DMS 273 (cell line): ENCODE measurements around the gene FSTL5.
"Not testable (repeated sequence)": the region's sequence is repeated elsewhere in the genome, so short reads cannot be mapped to it uniquely, and the experiment has no call there.

Source experiments
- DNase-seq: peaks from one replicate; lab custom pipeline; 2025; ENCODE audit not compliant: unreplicated experiment; lab: John Stamatoyannopoulos, UW

FSTL5 gene

DNA sequence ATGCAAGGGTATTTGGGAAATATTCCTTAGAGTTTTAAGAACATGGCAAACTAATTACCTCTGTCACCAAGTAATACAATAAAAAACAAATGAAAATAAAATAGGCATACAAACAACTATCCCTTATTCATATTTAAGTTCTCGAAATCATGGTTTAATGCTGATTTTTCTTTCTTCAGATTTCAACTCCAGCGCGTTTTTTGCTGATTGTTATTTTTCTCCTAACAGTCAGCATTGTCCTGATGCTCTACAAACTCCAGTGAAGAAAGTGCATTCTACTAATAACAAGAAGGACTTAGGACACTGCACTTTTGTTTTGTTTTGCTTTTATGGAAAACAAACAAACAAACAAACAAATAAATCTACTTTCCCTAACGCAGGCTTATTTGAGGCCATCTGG, 282.4 kb downstream of the FSTL5 start:
- DNase-seq: no peak

- DNase-seq: peak; percentile 57
Observed at GRCh38 chr4:161869511-161869910, 294.3 kb downstream of the FSTL5 start.

- no peak for DNase-seq
Observed at GRCh38 chr4:161856711-161857326, 307.0 kb downstream of the FSTL5 start.

DNA sequence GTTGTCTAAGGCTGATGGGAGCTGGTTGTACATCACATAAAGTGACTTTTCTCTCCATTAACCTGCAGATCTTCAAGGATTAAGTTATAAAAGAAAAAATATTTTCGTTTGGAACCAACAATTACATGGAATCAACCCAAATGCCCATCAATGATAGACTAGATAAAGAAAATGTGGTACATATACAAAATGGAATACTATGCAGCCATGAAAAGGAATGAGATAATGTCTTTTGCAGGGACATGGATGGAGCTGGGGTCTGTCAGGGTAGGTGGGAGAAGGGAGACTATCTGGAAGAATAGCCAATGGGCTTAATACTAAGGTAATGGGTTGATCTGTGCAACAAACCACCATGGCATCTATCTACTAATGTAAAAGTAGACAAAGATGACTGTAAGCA, 313.2 kb downstream of the FSTL5 start:
- no peak for DNase-seq

GRCh38 chr4:161841759-161842158, 322.0 kb downstream of the FSTL5 start:
- DNase-seq: peak; percentile 62

DNA sequence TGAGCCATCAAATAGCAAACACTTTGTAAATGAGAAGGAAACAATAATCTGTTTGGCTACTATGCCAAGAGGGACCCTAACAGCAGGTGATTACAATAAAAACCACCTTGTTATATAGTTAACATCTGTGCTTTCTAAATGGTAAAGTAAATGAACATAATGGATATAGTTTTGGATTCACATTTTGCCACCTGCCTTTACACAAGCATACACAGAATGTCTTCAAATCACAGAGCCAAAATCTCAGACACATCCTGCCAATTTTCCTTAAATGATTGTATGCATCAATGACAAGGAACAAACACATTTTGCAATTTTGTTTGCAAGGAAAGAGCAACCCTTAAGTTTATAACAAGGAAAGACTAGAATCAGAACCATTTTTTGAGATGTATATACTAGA, 334.2 kb downstream of the FSTL5 start:
- peak; percentile 33 for DNase-seq

DNA sequence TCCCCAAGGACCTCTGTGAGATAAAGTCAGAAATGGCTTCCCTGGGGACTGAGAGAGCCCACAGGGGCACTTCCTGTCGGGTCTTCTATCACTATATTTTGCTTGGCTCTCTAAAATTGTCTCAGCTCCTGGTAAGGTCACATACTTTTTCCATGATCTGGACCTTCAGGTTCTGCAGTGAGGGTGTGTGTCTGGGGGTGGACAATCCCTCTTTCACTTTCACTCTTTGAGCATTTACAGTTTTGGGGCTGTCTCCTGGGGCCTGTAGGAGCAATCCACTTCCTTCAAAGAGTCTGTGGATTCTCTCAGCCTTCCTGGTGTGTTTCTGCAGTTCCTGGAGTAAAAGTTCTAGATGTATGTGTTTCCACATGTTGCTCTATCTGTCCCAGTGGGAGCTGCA, 335.7 kb downstream of the FSTL5 start:
- no peak for DNase-seq

- no peak for DNase-seq
Observed at GRCh38 chr4:161827013-161827412, 336.8 kb downstream of the FSTL5 start.

DNA sequence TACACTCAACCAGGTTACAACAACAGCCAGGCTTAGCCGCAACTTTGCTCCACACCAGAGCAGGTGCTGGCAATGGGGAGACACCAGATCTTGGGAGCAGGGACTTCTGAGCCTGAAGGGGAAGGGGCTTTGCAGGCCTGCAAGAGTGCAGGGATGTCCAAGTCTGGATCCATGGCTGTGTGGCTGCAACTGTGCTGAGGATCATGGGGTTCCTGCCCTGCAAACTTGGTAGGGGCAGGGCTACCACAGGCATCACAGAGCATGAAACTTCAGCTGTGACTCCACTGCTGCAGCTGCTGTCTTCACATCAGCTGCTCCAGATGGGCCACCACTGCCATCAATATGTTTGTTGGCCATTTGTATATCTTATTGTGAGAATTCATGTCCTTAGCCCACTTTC, 340.4 kb downstream of the FSTL5 start:
- DNase-seq: peak; percentile 0

DNA sequence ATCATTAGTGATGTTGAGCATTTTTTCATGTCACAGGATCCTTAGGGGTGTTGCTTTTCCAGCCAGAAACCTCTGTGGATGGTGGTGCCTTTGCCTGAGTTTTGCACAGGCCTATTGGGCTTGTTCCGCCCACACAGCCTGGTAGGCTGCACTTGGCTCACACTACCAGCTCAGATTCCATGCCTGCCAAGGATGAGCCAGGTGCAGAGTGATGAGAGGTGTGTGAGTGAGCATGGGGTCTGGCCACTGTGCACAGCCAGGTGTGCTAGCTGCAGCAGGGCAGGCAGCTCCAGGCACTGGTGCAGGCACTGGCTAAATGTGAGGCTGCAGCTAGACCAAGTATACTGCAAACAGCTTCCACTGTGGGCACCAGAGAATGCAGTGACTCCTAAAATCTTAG, 341.6 kb downstream of the FSTL5 start:
- no peak for DNase-seq

- DNase-seq: no peak
Observed at GRCh38 chr4:161817914-161818313, 345.9 kb downstream of the FSTL5 start.

DNA sequence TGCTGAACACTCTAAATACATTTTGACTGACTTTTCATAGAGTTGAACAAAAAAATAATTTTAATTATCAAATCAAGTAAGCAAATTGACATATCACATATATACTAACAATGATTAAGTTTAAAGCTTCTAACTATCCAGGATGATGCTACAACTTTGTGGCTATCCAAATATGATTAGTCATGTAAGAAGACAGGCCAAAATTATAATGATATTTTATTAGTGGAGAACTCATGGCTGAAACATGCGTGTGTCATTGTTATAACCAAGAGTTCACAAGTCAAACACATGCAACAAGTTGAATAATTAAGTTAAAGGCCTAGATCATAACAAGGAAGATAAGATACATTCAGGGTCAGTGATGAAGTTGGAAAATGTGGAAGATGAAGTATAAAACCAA, 346.8 kb downstream of the FSTL5 start:
- DNase-seq: no peak

- no peak for DNase-seq
Observed at GRCh38 chr4:161815841-161816240, 348.0 kb downstream of the FSTL5 start.

GRCh38 chr4:161813889-161814288, 349.9 kb downstream of the FSTL5 start:
- no peak for DNase-seq

- DNase-seq: no peak
Observed at GRCh38 chr4:161813389-161813788, 350.4 kb downstream of the FSTL5 start.

- DNase-seq: no peak
Observed at GRCh38 chr4:161803171-161803570, 360.6 kb downstream of the FSTL5 start.

GRCh38 chr4:161799710-161800109, 364.1 kb downstream of the FSTL5 start:
- peak; percentile 18 for DNase-seq

DNA sequence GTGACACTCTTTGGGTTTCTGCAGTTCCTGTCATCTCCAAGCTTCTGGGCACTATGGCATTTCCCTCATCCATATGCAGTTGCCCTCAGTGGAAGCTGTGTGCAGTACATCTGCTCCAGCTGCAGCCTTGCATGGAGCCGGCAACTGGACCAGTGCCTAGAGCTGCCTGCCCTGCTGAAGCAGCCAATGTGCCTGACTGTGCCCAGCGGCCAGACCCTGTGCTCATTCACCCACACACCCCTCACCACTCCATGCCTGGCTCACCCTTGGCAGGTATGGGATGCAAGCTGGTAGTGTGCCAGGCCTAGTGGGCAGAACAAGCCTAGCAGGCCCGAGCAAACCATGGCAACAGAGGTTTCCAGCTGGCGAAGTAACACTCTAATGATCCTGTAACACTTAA, 370.8 kb downstream of the FSTL5 start:
- peak; percentile 6 for DNase-seq

- no peak for DNase-seq
Observed at GRCh38 chr4:161791796-161792556, 371.8 kb downstream of the FSTL5 start.

DNA sequence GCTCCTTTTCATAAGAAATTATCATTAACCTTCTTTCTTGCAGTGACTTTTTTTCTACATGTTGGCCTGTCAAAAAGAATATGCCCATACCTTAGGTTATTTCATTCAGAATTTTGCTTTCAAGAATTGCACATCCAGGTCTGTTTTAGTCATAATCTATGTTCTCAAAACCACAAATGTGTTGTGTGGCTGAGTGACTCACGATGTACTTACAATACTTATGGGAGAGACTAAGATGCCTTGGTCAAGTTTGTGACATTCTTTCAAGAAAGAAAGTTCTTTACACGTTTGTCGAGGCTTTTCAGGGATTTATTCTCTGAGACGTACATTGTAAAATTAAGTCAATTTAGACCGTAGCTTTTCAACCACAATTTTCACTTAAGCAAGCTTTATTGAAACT, 396.7 kb downstream of the FSTL5 start:
- no peak for DNase-seq

GRCh38 chr4:161762796-161763195, 401.0 kb downstream of the FSTL5 start:
- DNase-seq: no peak

DNA sequence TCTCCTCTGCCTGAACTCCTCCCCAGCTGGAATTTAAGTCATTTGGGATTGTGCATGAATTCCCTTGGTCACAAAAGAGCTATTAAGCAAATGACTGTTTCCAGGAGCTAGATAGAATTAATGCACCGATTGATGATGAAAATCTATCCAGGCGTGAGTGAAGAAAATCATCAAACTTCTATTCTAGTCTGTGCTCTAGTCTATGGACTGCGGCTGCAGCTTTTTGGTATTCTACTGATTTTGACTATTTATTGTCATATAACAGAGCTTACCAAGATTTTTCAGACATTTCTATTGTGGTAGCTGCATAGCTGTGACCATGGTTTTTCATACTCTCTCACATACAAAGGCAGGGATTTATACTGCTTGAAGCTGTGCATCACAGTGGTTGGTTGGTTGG, 403.8 kb downstream of the FSTL5 start:
- no peak for DNase-seq

DNA sequence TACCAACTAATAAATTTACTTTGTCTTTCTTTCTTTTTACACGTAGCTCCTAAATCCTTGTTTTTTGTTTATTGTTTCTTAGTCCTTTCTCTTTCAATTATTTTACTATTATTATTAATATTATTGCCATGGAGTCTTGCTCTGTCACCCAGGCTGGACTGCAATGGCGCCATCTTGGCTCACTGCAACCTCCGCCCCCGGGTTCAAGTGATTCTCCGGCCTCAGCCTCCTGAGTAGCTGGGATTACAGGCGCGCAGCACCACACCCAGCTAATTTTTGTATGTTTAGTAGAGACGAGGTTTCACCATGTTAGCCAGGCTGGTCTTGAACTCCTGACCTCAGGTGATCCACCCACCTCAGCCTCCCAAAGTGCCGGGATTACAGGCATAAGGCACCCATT, 405.4 kb downstream of the FSTL5 start:
- DNase-seq: not testable (repeated sequence)
